Stimulated activated CD4-positive, alpha-beta T cell treated with anti-CD3 and anti-CD28 coated beads, Interleukin-2, amount 100 ng/mL, for 24 hours (primary cell): ENCODE data around the gene ATP11A.
A peak's percentile ranks its signal among the peaks of the same experiment; 100 is the strongest.
"Not testable (repeated sequence)": the region's sequence is repeated elsewhere in the genome, so short reads cannot be mapped to it uniquely, and the experiment has no call there.

ENCODE experiments used
- DNase-seq, 2 donors: peaks; one replicate each; pipeline ENCODE4 v3.0.0-alpha.2; 2020

Gene ATP11A

GRCh38 chr13:112869202-112870050 is 179.6 kb downstream of the ATP11A start:
- no peak for DNase-seq

- DNase-seq = no peak
Observed at GRCh38 chr13:112870051-112870331, 180.2 kb downstream of the ATP11A start.

- DNase-seq = no peak
Observed at GRCh38 chr13:112870737-112871287, 181.0 kb downstream of the ATP11A start.

- DNase-seq = no peak
Observed at GRCh38 chr13:112871742-112872141, 181.9 kb downstream of the ATP11A start.

- DNase-seq = not testable (repeated sequence)
Observed at GRCh38 chr13:112872657-112873631, 183.1 kb downstream of the ATP11A start.

- DNase-seq = peak; percentile 69 to 81
Observed at GRCh38 chr13:112873851-112874750, 184.3 kb downstream of the ATP11A start.

GRCh38 chr13:112874751-112875300 is 185.0 kb downstream of the ATP11A start:
- no peak for DNase-seq

GRCh38 chr13:112875627-112876026 is 185.8 kb downstream of the ATP11A start:
- DNase-seq = no peak

GRCh38 chr13:112876305-112877000 is 186.6 kb downstream of the ATP11A start:
- no peak for DNase-seq

- no peak for DNase-seq
Observed at GRCh38 chr13:112877066-112877465, 187.2 kb downstream of the ATP11A start.

- no peak for DNase-seq
Observed at GRCh38 chr13:112877539-112877938, 187.7 kb downstream of the ATP11A start.

GRCh38 chr13:112877976-112878955 is 188.4 kb downstream of the ATP11A start:
- DNase-seq = no peak

GRCh38 chr13:112879283-112879833 is 189.5 kb downstream of the ATP11A start:
- DNase-seq = no peak

- DNase-seq = no peak
Observed at GRCh38 chr13:112880221-112880641, 190.4 kb downstream of the ATP11A start.

- DNase-seq = no peak
Observed at GRCh38 chr13:112880976-112881540, 191.2 kb downstream of the ATP11A start.

- DNase-seq = no peak
Observed at GRCh38 chr13:112881656-112882554, 192.1 kb downstream of the ATP11A start.

GRCh38 chr13:112882555-112883024 is 192.8 kb downstream of the ATP11A start:
- DNase-seq = no peak
